ENCODE data around the gene DLG1. TPM values are rescaled to one million over a fixed set of nuclear protein-coding genes. Genes with fewer than 3 reads are reported as not detected.
"Not testable (repeated sequence)": the region's sequence is repeated elsewhere in the genome, so short reads cannot be mapped to it uniquely, and the experiment has no call there.

DLG1 gene
- total RNA-seq, 4 donors from 2014 or later: 136 to 221 (median 172) TPM

GRCh38 chr3:197080344-197080743 lies 218.1 kb downstream of the DLG1 start:
- no peak for DNase-seq
- Histone ChIP-seq H3K36me3 (peaks cover 0 to 40% (median 0%) of the 10 kb centered on the region in 3 donors), H3K9me3 (no peaks in the 10 kb centered on the region), H3K4me1 (no peaks in the 10 kb centered on the region), H3K4me3 (no peak overlapping the region), H3K27me3 (no peaks in the 10 kb centered on the region), H3K27ac (no peak overlapping the region)
- TF ChIP-seq POLR2A (IDR thresholded peaks at IDR 0.05): no peak
- no peak for TF ChIP-seq CTCF (IDR thresholded peaks at IDR 0.05)

DNA sequence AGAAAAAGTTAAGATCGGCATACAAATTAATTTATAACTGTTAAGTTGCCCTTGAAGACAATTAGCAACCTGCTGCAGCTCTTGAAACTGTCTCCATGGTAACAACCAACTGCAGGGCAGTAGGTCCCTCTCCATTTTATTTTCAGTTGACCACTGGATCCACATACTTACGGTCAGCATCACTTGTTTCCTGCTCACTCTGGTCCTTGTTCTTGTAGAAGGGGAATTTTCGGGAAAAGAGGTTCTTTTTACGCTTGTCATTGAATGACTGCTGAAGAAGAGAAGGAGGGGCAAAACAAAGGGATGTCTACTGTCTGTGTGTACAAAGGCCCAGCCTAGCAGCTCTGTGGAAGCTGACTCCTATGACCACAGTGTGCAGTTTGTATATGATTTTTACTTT lies 222.0 kb downstream of the DLG1 start:
- DNase-seq: no peak
- Histone ChIP-seq H3K4me3 (no peak overlapping the region), H3K36me3 (peaks cover 0 to 28% (median 0%) of the 10 kb centered on the region in 3 donors), H3K27me3 (no peaks in the 10 kb centered on the region), H3K27ac (no peak overlapping the region), H3K4me1 (no peaks in the 10 kb centered on the region), H3K9me3 (no peaks in the 10 kb centered on the region)
- no peak for TF ChIP-seq CTCF (IDR thresholded peaks at IDR 0.05)
- TF ChIP-seq POLR2A (IDR thresholded peaks at IDR 0.05): no peak

DNA sequence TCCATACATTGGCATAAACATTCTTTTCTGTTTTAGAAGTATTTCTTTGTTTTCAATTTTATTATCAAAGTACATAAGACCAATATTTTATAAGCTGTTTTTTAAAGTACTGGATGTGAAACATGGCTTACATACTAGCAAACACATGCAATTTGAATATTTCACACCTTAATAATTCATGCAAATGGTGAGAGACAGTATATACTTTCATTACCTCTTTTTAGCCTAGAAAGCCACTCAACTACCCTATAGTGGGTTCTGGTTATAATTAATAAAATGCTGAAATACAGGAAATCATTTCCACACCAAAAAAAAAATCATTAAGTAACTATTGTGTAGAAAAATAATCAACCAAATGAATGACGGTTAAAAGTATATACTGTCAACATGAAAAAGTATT lies 230.3 kb downstream of the DLG1 start:
- Histone ChIP-seq H3K27ac (no peak overlapping the region), H3K9me3 (no peaks in the 10 kb centered on the region), H3K4me3 (no peak overlapping the region), H3K36me3 (peaks cover 0 to 28% (median 0%) of the 10 kb centered on the region in 3 donors), H3K4me1 (no peaks in the 10 kb centered on the region), H3K27me3 (no peaks in the 10 kb centered on the region)
- DNase-seq: no peak
- TF ChIP-seq POLR2A (IDR thresholded peaks at IDR 0.05): no peak
- TF ChIP-seq CTCF (IDR thresholded peaks at IDR 0.05): no peak

DNA sequence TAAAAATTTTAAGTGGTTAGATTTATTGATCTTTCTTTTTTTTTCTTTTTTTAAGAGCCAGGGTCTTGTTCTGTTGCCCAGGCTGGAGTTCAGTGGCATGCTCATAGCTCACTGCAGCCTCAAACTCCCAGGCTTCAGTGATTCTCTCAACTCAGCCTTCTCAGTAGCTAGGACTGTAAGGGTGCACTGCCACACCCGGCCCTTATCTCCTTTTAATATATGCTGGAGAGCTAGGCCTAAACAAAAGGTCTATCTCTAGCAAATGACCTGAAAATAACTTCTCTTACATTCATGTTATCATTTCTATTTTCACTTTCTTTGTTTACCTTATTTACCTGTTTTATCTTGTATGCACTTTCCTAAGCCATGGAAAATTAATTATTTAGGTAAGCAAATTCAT lies 233.6 kb downstream of the DLG1 start:
- no peaks in the 10 kb centered on the region for H3K27me3 ChIP-seq
- H3K4me3 ChIP-seq: no peak overlapping the region
- TF ChIP-seq CTCF (IDR thresholded peaks at IDR 0.05) (no peak), POLR2A (IDR thresholded peaks at IDR 0.05) (no peak)
- peaks cover 0 to 48% (median 0%) of the 10 kb centered on the region in 3 donors for H3K36me3 ChIP-seq
- no peaks in the 10 kb centered on the region for H3K9me3 ChIP-seq
- H3K4me1 ChIP-seq: no peaks in the 10 kb centered on the region
- DNase-seq: no peak
- H3K27ac ChIP-seq: no peak overlapping the region

- H3K36me3 ChIP-seq: peaks cover 0 to 71% (median 0%) of the 10 kb centered on the region in 3 donors
- H3K4me1 ChIP-seq: no peaks in the 10 kb centered on the region
- H3K27ac ChIP-seq: no peak overlapping the region
- H3K9me3 ChIP-seq: no peaks in the 10 kb centered on the region
- TF ChIP-seq POLR2A (IDR thresholded peaks at IDR 0.05) (no peak), CTCF (IDR thresholded peaks at IDR 0.05) (no peak)
- no peaks in the 10 kb centered on the region for H3K27me3 ChIP-seq
- DNase-seq: no peak
- H3K4me3 ChIP-seq: no peak overlapping the region
Measured at GRCh38 chr3:197062446-197062845, 236.0 kb downstream of the DLG1 start.

DNA sequence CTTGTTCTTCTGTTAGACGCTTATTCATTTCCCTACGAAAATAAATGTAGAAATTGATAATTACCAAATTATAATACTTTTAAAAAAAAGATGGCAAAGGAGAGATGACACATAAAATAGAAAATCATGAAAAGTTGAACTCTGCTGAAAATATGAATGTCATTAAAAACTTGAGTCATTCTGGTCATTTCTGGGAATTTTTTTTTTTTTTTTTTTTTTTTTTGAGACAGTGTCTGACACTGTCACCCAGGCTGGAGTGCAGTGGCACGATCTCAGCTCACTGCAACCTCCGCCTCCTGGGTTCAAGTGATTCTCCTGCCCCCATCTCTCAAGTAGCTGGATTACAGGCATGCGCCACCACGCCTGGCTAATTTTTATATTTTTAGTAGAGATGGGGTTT lies 246.8 kb downstream of the DLG1 start:
- not testable (repeated sequence) for H3K27me3 ChIP-seq, H3K9me3 ChIP-seq, H3K4me1 ChIP-seq, H3K27ac ChIP-seq, H3K4me3 ChIP-seq, DNase-seq
- H3K36me3 ChIP-seq: peaks cover 0 to 72% (median 0%) of the 10 kb centered on the region in 3 donors
